HepG2 (cell line): Measurements from ENCODE around the gene TMEM79. TPM values are rescaled to one million over a fixed set of nuclear protein-coding genes. Genes with fewer than 3 reads are reported as not detected.

ENCODE experiments used
- BRF2 ChIP-seq: sonication (generic); formaldehyde crosslinking; IDR thresholded peaks from 2 replicates; pipeline ENCODE4 v1.8.1; 2022; ENCODE audit warnings: mild to moderate bottlenecking, missing genetic modification reagents
- GMEB2 ChIP-seq: IDR thresholded peaks from 2 replicates; pipeline ENCODE4 v1.6.1; 2016; ENCODE audit warnings: missing biosample characterization, missing genetic modification reagents, low read depth
- GTF3A ChIP-seq: sonication (generic); formaldehyde crosslinking; conservative IDR thresholded peaks from 2 replicates; pipeline ENCODE4 v1.4.0; 2020; ENCODE audit warnings: mild to moderate bottlenecking, missing genetic modification reagents
- HBP1 ChIP-seq: IDR thresholded peaks from 2 replicates; pipeline ENCODE4 v1.6.1; 2016; ENCODE audit warnings: low read depth, control low read depth
- LRRFIP1 ChIP-seq: sonication (generic); formaldehyde crosslinking; conservative IDR thresholded peaks from 2 replicates; pipeline ENCODE4 v1.4.0; 2020; ENCODE audit warnings: missing genetic modification reagents
- MXD4 ChIP-seq: IDR thresholded peaks from 2 replicates; pipeline ENCODE4 v1.6.1; 2016; ENCODE audit warnings: mild to moderate bottlenecking, missing biosample characterization, missing genetic modification reagents
- RERE ChIP-seq: IDR thresholded peaks from 2 replicates; pipeline ENCODE4 v1.6.1; 2016; ENCODE audit warnings: low read depth, missing genetic modification reagents, missing compliant biosample characterization
- RORA ChIP-seq: sonication (generic); formaldehyde crosslinking; IDR thresholded peaks from 2 replicates; pipeline ENCODE4 v1.5.0; 2020; ENCODE audit warnings: mild to moderate bottlenecking, missing genetic modification reagents, moderate library complexity
- SALL2 ChIP-seq: sonication (generic); formaldehyde crosslinking; IDR thresholded peaks from 2 replicates; pipeline ENCODE4 v1.8.1; 2023; ENCODE audit warnings: mild to moderate bottlenecking, missing genetic modification reagents, inconsistent platforms
- ZNF331 ChIP-seq: sonication (generic); formaldehyde crosslinking; IDR thresholded peaks from 2 replicates; pipeline ENCODE4 v1.4.0; 2020; ENCODE audit warnings: missing genetic modification reagents
- ZNF761 ChIP-seq: sonication (generic); formaldehyde crosslinking; conservative IDR thresholded peaks from 2 replicates; pipeline ENCODE4 v1.4.0; 2020; ENCODE audit warnings: mild to moderate bottlenecking, missing genetic modification reagents
- ZNF770 ChIP-seq: sonication (generic); formaldehyde crosslinking; IDR thresholded peaks from 2 replicates; pipeline ENCODE4 v1.5.0; 2020; ENCODE audit warnings: mild to moderate bottlenecking, missing genetic modification reagents
- ZNF780A ChIP-seq: sonication (generic); formaldehyde crosslinking; IDR thresholded peaks from 2 replicates; pipeline ENCODE4 v1.8.0; 2022; ENCODE audit warnings: mild to moderate bottlenecking, missing genetic modification reagents, moderate library complexity
- ZZZ3 ChIP-seq: sonication (generic); formaldehyde crosslinking; IDR thresholded peaks from 2 replicates; pipeline ENCODE4 v1.4.0; 2020; ENCODE audit warnings: missing genetic modification reagents, mild to moderate bottlenecking, borderline replicate concordance
- polyA plus RNA-seq, 8 experiments: library from polyadenylated mRNA; depleted of rRNA in 3 of 8; stranded (reverse) in 7 of 8; unstranded in 1 of 8; fragments of >200 nt; fragmentation: Illumina TruSeq in 4 of 8; extraction: Trizol in 4 of 8; gene quantifications; 2 replicates each; pipeline versions ENCODE4 v1.2.1 to v1.2.3, GENCODE V29; 2011 to 2016; ENCODE audit warnings: low read depth in 4 of 8, missing spikeins in 1 of 8, mixed read lengths in 1 of 8; ENCODE audit not compliant: insufficient read depth in 1 of 8
- total RNA-seq, 5 experiments: library from RNA; depleted of rRNA; stranded (reverse); fragments of >200 nt; fragmentation: Illumina TruSeq; extraction: Trizol; gene quantifications; 2 replicates each; pipeline ENCODE4 v1.2.3, GENCODE V29; 2016; ENCODE audit warnings: low read depth in 1 of 5

Gene TMEM79
- total and polyA plus RNA-seq, 2 of the 13 experiments (the other 11 are each of a cell fraction or from before 2014, with no cell fraction given): 1.2 to 1.9 TPM

GRCh38 chr1:156338180-156338976 lies 54.3 kb downstream of the TMEM79 start, which contains the start of the genes CCT3 and TSACC (continued):
- TF ChIP-seq LRRFIP1 (CRISPR knock-in tag) (no peak), GMEB2 (CRISPR knock-in tag) (peak; percentile 84), RERE (CRISPR knock-in tag) (no peak), HBP1 (CRISPR knock-in tag) (no peak), GTF3A (CRISPR knock-in tag) (no peak), BRF2 (CRISPR knock-in tag) (no peak), MXD4 (CRISPR knock-in tag) (peak; percentile 72), ZNF780A (CRISPR knock-in tag) (no peak), ZZZ3 (CRISPR knock-in tag) (no peak), ZNF761 (no peak), SALL2 (CRISPR knock-in tag) (no peak; the same call in 1 of the 2 replicates), ZNF331 (CRISPR knock-in tag) (no peak), RORA (CRISPR knock-in tag) (no peak), ZNF770 (CRISPR knock-in tag) (no peak)
